ENCODE measurements around the gene MKRN2OS. TPM values are rescaled to one million over a fixed set of nuclear protein-coding genes. Genes with fewer than 3 reads are reported as not detected.

Gene MKRN2OS
- total RNA-seq, 1 experiment from 2014 or later = not detected

- peaks cover 9% of the 10 kb centered on the region for H3K4me1 ChIP-seq (ENCODE audit: insufficient read depth, low read length, poor library complexity, severe bottlenecking)
- H3K27me3 ChIP-seq (replicated peaks; ENCODE audit: insufficient read depth, low read depth, low read length, poor library complexity) = no peaks in the 10 kb centered on the region
- POLR2A ChIA-PET (ENCODE audit: low non-redundant PET) = no interaction called here
- CTCF ChIA-PET = no interaction called here
- TF ChIP-seq EZH2 (IDR thresholded peaks at IDR 0.05; ENCODE audit: borderline replicate concordance, low read depth, low read length, poor library complexity, severe bottlenecking) = no peak
- H3K9me3 ChIP-seq (ENCODE audit: low read depth, low read length, poor library complexity, severe bottlenecking) = no peaks in the 10 kb centered on the region
- BruUV-seq (replicated peaks) = no TSS peak
- intact Hi-C loops (cut with micrococcal nuclease; ENCODE audit: unreplicated experiment) = no loop called here
- DNase-seq (ENCODE audit: low spot score) = no peak
- H3K27ac ChIP-seq (ENCODE audit: low read depth, low read length, poor library complexity, severe bottlenecking) = no peak overlapping the region
- no peak overlapping the region for H3K4me3 ChIP-seq (ENCODE audit: low read depth, low read length, poor library complexity, severe bottlenecking)
- peaks cover 31% of the 10 kb centered on the region for H3K36me3 ChIP-seq (ENCODE audit: insufficient read depth, low read length, poor library complexity, severe bottlenecking)
Observed at GRCh38 chr3:12489832-12490231, 55.5 kb downstream of the MKRN2OS start.

Other genes starting within 250 kb of the MKRN2OS start
- 34.5 TPM in 2 replicates for gene TSEN2, start 61.0 kb downstream of the MKRN2OS start, total RNA-seq (2021)
- gene MKRN2, start 11.6 kb upstream of the MKRN2OS start, total RNA-seq (2021) = 45.7 and 47.3 TPM in 2 replicates
- gene RAF1, start 118.6 kb upstream of the MKRN2OS start, total RNA-seq (2021) = 127 and 130 TPM in 2 replicates
- gene TMEM40, start 213.8 kb upstream of the MKRN2OS start, total RNA-seq (2021) = not detected in 2 replicates

Data from A673 (cell line).